ENCODE results near the gene PSMD9.
"Not testable (repeated sequence)": the region's sequence is repeated elsewhere in the genome, so short reads cannot be mapped to it uniquely, and the experiment has no call there.

PSMD9 gene

GRCh38 chr12:121925358-121925695 lies 36.7 kb downstream of the PSMD9 start:
- no peak for DNase-seq (ENCODE audit: low spot score)

- no peak for DNase-seq (ENCODE audit: low spot score)
Measured at GRCh38 chr12:121926874-121927706, 38.5 kb downstream of the PSMD9 start.

GRCh38 chr12:121927813-121928212 lies 39.2 kb downstream of the PSMD9 start:
- no peak for DNase-seq (ENCODE audit: low spot score)

GRCh38 chr12:121929545-121929944 lies 41.0 kb downstream of the PSMD9 start:
- DNase-seq (ENCODE audit: low spot score) = not testable (repeated sequence)

GRCh38 chr12:121930862-121931261 lies 42.3 kb downstream of the PSMD9 start:
- DNase-seq (ENCODE audit: low spot score) = no peak

GRCh38 chr12:121932176-121932536 lies 43.6 kb downstream of the PSMD9 start:
- DNase-seq (ENCODE audit: low spot score) = no peak

- no peak for DNase-seq (ENCODE audit: low spot score)
Measured at GRCh38 chr12:121932914-121933521, 44.4 kb downstream of the PSMD9 start.

GRCh38 chr12:121933522-121934308 lies 45.1 kb downstream of the PSMD9 start:
- peak; percentile 30 for DNase-seq (ENCODE audit: low spot score)

GRCh38 chr12:121934309-121934664 lies 45.7 kb downstream of the PSMD9 start:
- DNase-seq (ENCODE audit: low spot score) = peak; percentile 21

- no peak for DNase-seq (ENCODE audit: low spot score)
Measured at GRCh38 chr12:121937654-121938053, 49.1 kb downstream of the PSMD9 start.

- DNase-seq (ENCODE audit: low spot score) = no peak
Measured at GRCh38 chr12:121939186-121939585, 50.6 kb downstream of the PSMD9 start.

GRCh38 chr12:121939992-121940766 lies 51.6 kb downstream of the PSMD9 start:
- DNase-seq (ENCODE audit: low spot score) = no peak

- no peak for DNase-seq (ENCODE audit: low spot score)
Measured at GRCh38 chr12:121942145-121942718, 53.6 kb downstream of the PSMD9 start.

GRCh38 chr12:121943926-121944325 lies 55.3 kb downstream of the PSMD9 start:
- DNase-seq (ENCODE audit: low spot score) = no peak

- no peak for DNase-seq (ENCODE audit: low spot score)
Measured at GRCh38 chr12:121946313-121947025, 57.9 kb downstream of the PSMD9 start.

GRCh38 chr12:121947981-121948380 lies 59.4 kb downstream of the PSMD9 start:
- no peak for DNase-seq (ENCODE audit: low spot score)

- DNase-seq (ENCODE audit: low spot score) = peak; percentile 14
Measured at GRCh38 chr12:121949648-121950397, 61.2 kb downstream of the PSMD9 start.

GRCh38 chr12:121953117-121953692 lies 64.6 kb downstream of the PSMD9 start:
- no peak for DNase-seq (ENCODE audit: low spot score)

GRCh38 chr12:121953695-121954094 lies 65.1 kb downstream of the PSMD9 start:
- no peak for DNase-seq (ENCODE audit: low spot score)

All from RKO (cell line).